GM18861 (cell line): ENCODE measurements around the gene MCM5.
"Not testable (repeated sequence)": the region's sequence is repeated elsewhere in the genome, so short reads cannot be mapped to it uniquely, and the experiment has no call there.

Experiments used
- ATAC-seq: cut with Tn5 transposase; IDR thresholded peaks from one replicate; pipeline ENCODE4 v1.9.1; 2021; ENCODE audit not compliant: unreplicated experiment

MCM5 gene

GRCh38 chr22:35450824-35451569 lies 51.1 kb downstream of the MCM5 start:
- ATAC-seq = no peak

- ATAC-seq = no peak
These were observed 51.7 kb downstream of the MCM5 start for GRCh38 chr22:35451592-35451991.

GRCh38 chr22:35452351-35452781 lies 52.4 kb downstream of the MCM5 start:
- ATAC-seq = no peak

GRCh38 chr22:35452810-35453743 lies 53.1 kb downstream of the MCM5 start:
- no peak for ATAC-seq

- no peak for ATAC-seq
These were observed 54.6 kb downstream of the MCM5 start for GRCh38 chr22:35454416-35455054.

GRCh38 chr22:35455529-35455928 lies 55.6 kb downstream of the MCM5 start:
- ATAC-seq = no peak

GRCh38 chr22:35456757-35457156 lies 56.8 kb downstream of the MCM5 start:
- no peak for ATAC-seq

- no peak for ATAC-seq
These were observed 58.0 kb downstream of the MCM5 start for GRCh38 chr22:35457729-35458546.

- no peak for ATAC-seq
These were observed 58.8 kb downstream of the MCM5 start for GRCh38 chr22:35458547-35459422.

- no peak for ATAC-seq
These were observed 59.5 kb downstream of the MCM5 start for GRCh38 chr22:35459423-35459894.

GRCh38 chr22:35459976-35460375 lies 60.0 kb downstream of the MCM5 start:
- ATAC-seq = not testable (repeated sequence)

- no peak for ATAC-seq
These were observed 60.7 kb downstream of the MCM5 start for GRCh38 chr22:35460688-35461087.

GRCh38 chr22:35462498-35463230 lies 62.7 kb downstream of the MCM5 start:
- ATAC-seq = no peak

GRCh38 chr22:35463231-35463933 lies 63.4 kb downstream of the MCM5 start:
- no peak for ATAC-seq

GRCh38 chr22:35464399-35464798 lies 64.5 kb downstream of the MCM5 start:
- no peak for ATAC-seq

- no peak for ATAC-seq
These were observed 65.3 kb downstream of the MCM5 start for GRCh38 chr22:35465109-35465701.

- no peak for ATAC-seq
These were observed 67.9 kb downstream of the MCM5 start for GRCh38 chr22:35467681-35468434.
